ENCODE data around the gene ADAMTS19.

Gene ADAMTS19

DNA sequence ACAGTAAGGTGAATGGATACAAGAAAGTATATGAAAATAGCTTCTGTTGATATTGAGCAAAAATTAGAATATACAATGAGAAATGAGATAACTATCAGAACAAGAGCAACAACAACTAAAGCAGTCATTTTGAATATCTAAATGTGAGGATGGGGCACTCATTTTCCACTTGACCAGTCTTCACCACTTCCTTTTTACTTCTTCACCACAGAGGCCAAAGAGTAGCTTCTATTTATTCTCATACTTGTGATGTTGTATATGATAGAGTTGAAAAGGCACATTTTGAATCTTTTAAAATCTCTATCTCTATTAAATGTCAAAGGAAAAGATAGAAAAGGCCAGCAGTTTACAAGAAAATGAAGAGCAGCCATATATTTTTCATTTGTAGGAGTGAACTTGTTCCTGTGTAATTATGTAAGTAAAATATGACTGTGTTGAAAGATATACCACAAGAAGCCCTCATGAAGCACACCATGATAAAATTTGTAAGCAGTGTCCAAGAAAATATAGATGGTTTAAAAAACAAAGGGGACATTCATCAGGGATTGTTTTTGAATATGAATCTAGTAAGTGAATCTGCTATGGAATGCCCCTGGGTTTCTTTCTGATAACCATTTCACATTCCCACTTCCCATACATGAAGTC lies 39.2 kb downstream of the ADAMTS19 start:
- intact Hi-C loops (cut with micrococcal nuclease): no loop called here
- Mint-ChIP-seq H3K27me3 (no peaks in the 10 kb centered on the region), H3K4me3 (no peak overlapping the region), H3K27ac (no peak overlapping the region), H3K9me3 (peaks cover 5% of the 10 kb centered on the region), H3K4me1 (ENCODE audit: low read depth) (no peaks in the 10 kb centered on the region), H3K36me3 (ENCODE audit: low read depth) (no peaks in the 10 kb centered on the region)

DNA sequence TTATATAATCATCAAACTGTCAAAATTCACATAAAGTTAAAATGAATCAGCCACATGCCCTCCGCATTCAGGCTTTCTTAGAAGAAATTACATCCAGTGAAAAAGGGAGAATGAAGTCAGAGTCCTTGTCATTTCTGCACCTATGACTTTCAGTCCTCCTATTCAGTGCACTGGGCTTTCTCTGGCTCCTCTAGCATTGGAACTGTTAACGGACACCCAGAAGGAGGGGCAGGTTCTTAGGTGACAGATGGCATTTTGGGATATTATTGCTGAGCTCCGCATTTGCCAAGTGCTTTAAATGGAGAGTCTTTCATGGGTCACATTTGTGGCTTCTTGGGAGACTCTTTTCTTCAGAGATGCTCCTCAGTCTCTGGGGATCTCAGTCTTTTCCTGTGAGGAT lies 40.0 kb downstream of the ADAMTS19 start:
- no peaks in the 10 kb centered on the region for H3K36me3 Mint-ChIP-seq (ENCODE audit: low read depth)
- H3K4me1 Mint-ChIP-seq (ENCODE audit: low read depth): no peaks in the 10 kb centered on the region
- H3K4me3 Mint-ChIP-seq: no peak overlapping the region
- H3K27ac Mint-ChIP-seq: no peak overlapping the region
- H3K27me3 Mint-ChIP-seq: no peaks in the 10 kb centered on the region
- no peaks in the 10 kb centered on the region for H3K9me3 Mint-ChIP-seq
- intact Hi-C loops (cut with micrococcal nuclease): no loop called here

DNA sequence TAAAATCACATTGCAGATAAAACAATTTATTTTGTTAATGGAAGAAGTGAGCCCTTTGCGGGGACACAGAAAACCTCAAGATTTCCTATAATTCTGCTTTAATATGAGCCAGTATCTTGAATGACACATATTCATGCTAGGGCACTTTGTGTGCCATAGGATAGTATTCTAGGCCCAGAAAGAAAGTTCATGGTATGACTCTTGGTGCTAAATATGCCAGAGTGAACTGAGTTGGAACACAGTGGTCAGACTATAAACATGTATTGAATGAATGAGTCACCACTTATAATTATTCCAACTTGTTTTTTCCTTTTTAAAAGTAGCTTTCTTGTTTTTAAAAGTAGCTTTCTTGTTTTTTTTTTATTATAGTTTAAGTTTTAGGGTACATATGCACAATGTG lies 46.0 kb downstream of the ADAMTS19 start:
- no peaks in the 10 kb centered on the region for H3K4me1 Mint-ChIP-seq (ENCODE audit: low read depth)
- no peaks in the 10 kb centered on the region for H3K36me3 Mint-ChIP-seq (ENCODE audit: low read depth)
- H3K27ac Mint-ChIP-seq: no peak overlapping the region
- H3K4me3 Mint-ChIP-seq: no peak overlapping the region
- intact Hi-C loops (cut with micrococcal nuclease): no loop called here
- no peaks in the 10 kb centered on the region for H3K9me3 Mint-ChIP-seq
- H3K27me3 Mint-ChIP-seq: no peaks in the 10 kb centered on the region

DNA sequence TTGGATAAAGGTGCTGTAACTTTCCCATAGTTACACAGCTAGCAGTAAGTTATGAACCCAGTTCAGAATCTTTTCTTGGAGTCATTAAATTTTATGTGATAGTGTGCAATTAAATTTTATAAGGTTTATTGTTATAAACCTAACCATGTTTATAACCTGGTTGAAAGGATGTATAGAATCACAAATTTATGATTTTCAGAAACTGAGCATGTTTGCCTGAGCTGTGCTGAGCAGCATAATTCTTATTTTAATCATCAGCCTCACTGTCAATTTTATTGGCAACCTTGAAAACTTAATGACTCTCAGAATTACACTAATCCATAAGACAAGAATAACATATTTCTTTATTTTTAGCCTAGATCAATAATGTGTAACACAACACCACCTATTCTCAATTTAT lies 46.9 kb downstream of the ADAMTS19 start:
- intact Hi-C loops (cut with micrococcal nuclease): no loop called here
- Mint-ChIP-seq H3K4me3 (no peak overlapping the region), H3K27ac (no peak overlapping the region), H3K9me3 (no peaks in the 10 kb centered on the region), H3K36me3 (ENCODE audit: low read depth) (no peaks in the 10 kb centered on the region), H3K4me1 (ENCODE audit: low read depth) (no peaks in the 10 kb centered on the region), H3K27me3 (no peaks in the 10 kb centered on the region)

DNA sequence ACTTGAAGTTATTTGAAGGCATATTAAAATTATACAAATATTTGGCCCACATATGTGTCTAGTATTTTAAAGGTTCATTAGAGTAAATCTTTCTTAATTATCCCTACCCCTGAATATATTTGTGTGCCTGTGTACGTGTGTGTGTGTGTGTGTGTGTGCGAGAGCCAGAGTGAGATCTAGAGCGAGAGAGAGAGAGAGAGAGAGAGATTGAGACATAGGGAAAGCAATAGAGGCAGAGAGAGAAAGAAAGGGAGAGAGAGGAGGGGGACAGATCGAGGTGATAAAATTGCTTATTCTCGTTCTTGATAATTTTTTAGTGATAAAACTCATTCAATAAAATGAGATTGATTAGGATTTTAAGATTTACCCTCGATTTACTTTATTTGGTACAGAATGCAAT lies 47.4 kb downstream of the ADAMTS19 start:
- no peaks in the 10 kb centered on the region for H3K9me3 Mint-ChIP-seq
- no peak overlapping the region for H3K27ac Mint-ChIP-seq
- H3K36me3 Mint-ChIP-seq (ENCODE audit: low read depth): no peaks in the 10 kb centered on the region
- H3K27me3 Mint-ChIP-seq: no peaks in the 10 kb centered on the region
- H3K4me1 Mint-ChIP-seq (ENCODE audit: low read depth): no peaks in the 10 kb centered on the region
- no peak overlapping the region for H3K4me3 Mint-ChIP-seq
- intact Hi-C loops (cut with micrococcal nuclease): no loop called here

DNA sequence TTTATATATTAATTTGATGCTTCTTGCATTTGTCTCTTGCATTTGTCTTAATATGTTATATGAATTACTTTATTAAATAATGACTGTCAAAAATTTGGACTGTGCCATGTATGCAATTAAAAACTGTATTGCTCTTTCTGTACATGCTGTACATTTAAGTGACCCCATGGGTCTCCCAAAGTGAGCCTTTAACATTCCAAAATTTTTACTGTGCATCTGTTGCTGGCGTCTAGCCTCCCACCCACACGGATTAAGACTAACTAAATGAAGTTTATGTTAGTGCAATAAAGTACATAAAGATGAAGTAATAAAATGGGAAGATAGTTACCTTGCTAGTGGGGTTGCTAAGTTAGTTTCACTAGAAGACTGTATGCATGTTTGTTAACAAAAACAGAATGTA lies 48.5 kb downstream of the ADAMTS19 start:
- Mint-ChIP-seq H3K27me3 (no peaks in the 10 kb centered on the region), H3K4me1 (ENCODE audit: low read depth) (no peaks in the 10 kb centered on the region), H3K9me3 (peaks cover 2% of the 10 kb centered on the region), H3K36me3 (ENCODE audit: low read depth) (no peaks in the 10 kb centered on the region), H3K27ac (no peak overlapping the region), H3K4me3 (no peak overlapping the region)
- intact Hi-C loops (cut with micrococcal nuclease): no loop called here

DNA sequence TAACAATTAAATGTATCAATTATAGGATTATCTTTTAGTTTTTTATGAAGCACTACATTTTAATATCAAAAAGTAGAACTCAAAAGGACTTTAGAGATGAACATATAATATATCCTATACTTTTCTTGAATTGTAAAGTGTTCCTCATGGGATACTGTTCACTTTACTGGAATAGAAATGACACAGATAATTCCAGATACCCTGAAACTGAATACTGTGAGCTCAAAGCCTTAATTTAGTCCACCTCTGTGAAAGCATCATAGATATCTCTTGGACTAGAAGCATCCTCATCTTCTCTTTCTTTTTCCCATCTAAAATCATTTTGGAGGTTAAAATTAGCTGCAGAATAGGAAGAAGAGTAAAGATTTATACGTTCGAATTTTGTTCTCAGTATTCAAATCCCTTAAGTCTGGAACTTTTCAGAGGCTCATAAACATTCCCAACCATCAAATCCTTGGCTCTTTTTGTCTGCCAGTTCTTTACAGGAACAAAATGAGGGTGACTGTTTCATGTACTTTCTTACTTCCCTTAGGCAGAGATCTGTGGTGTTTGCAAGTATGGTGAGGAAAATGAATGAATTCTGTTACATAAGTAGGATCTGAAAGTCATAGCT lies 49.4 kb downstream of the ADAMTS19 start:
- intact Hi-C loops (cut with micrococcal nuclease): no loop called here
- no peak overlapping the region for H3K27ac Mint-ChIP-seq
- H3K27me3 Mint-ChIP-seq: no peaks in the 10 kb centered on the region

DNA sequence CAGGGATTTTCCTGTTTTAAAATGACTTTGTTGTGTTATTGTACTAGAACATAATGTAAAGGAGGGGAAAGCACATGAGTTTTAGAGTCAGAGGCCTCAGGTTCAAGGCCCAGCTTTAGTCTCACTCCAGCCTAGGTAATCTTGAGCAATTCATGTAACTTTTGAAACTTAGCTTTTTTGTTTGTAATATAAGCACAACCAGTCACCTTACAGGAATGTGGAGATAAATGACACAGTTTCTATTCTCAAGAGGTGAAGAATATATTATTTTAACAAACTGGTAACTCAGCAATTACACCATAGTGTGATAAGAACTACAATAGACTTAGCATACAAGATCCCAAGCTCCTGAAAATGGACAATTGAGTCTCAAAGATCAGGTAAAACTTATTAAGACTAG lies 51.2 kb downstream of the ADAMTS19 start:
- Mint-ChIP-seq H3K36me3 (ENCODE audit: low read depth) (no peaks in the 10 kb centered on the region), H3K4me3 (no peak overlapping the region), H3K9me3 (peaks cover 20% of the 10 kb centered on the region), H3K27me3 (no peaks in the 10 kb centered on the region), H3K4me1 (ENCODE audit: low read depth) (no peaks in the 10 kb centered on the region), H3K27ac (no peak overlapping the region)
- intact Hi-C loops (cut with micrococcal nuclease): no loop called here

More for the DNA sequence above, 49.4 kb downstream of the ADAMTS19 start:
- Mint-ChIP-seq H3K36me3 (ENCODE audit: low read depth) (no peaks in the 10 kb centered on the region), H3K9me3 (peaks cover 9% of the 10 kb centered on the region), H3K4me3 (no peak overlapping the region), H3K4me1 (ENCODE audit: low read depth) (no peaks in the 10 kb centered on the region)

DNA sequence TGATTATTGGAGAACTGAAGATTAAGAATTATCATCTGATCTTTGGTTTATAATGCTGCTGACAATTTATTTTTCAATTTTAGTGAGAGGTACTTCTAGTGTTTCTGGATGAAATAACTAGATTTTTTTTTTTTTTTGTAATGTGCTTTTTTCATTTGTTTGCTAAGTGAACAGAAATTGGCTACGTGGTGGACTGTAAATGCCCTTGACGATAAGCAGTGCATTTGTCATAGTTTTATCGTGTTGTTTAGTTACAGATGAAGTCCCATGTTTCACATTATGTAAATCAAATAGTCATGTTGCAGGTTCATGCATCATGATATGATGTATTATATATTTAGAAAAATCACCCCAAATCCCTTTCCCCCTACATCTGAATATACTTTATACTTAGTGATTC lies 81.0 kb downstream of the ADAMTS19 start:
- no peak overlapping the region for H3K4me3 Mint-ChIP-seq
- no peaks in the 10 kb centered on the region for H3K27me3 Mint-ChIP-seq
- intact Hi-C loops (cut with micrococcal nuclease): no loop called here
- peaks cover 5% of the 10 kb centered on the region for H3K9me3 Mint-ChIP-seq
- no peak overlapping the region for H3K27ac Mint-ChIP-seq
- H3K4me1 Mint-ChIP-seq (ENCODE audit: low read depth): no peaks in the 10 kb centered on the region
- H3K36me3 Mint-ChIP-seq (ENCODE audit: low read depth): no peaks in the 10 kb centered on the region

DNA sequence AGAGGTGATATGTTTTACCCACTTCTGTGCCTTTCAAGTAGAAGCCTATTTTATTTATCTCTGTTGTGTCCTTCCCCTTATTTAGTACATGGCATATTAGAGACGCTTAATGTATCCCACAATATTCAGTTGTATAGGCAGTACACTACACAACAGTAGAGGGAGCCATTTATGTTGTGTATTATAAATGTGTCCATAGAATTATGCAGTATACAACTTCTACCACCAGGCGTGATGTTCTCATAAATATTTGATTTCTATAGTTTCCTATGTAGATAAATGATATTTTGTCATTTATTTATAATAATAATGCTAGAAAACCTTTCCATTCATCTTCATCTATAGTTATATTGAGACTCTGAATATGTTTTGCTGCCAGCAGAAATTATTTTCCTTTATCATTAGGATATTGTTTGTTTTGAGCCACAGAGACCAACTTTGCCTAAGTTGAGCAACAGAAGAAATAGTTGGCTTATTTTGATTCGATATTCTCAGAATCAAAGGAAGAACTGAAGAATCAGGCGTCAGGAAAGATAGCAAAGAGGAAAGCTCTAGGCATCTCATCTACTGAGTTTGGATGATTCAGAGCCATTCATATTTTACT lies 81.7 kb downstream of the ADAMTS19 start:
- Mint-ChIP-seq H3K9me3 (peaks cover 11% of the 10 kb centered on the region), H3K4me3 (no peak overlapping the region), H3K27ac (no peak overlapping the region), H3K36me3 (ENCODE audit: low read depth) (no peaks in the 10 kb centered on the region), H3K4me1 (ENCODE audit: low read depth) (no peaks in the 10 kb centered on the region), H3K27me3 (no peaks in the 10 kb centered on the region)
- intact Hi-C loops (cut with micrococcal nuclease): no loop called here

DNA sequence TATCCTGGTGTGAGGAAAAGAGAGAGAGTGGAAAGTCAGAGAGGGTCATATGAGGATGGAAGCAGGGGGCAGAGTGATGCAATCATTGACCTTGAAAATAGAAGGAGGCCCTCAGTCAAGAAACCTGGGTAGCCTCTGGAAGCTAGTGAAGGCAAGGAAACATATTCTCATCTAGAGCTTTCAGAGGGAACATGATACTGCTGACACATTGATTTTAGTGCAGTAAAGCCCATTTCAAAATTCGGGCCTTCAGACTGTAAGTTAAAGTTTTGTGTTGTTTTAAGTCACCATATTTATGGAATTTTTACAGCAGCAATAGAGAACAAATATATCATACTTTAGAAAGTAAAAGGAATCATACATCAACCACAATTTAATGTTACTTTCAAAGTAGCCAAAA lies 87.0 kb downstream of the ADAMTS19 start:
- intact Hi-C loops (cut with micrococcal nuclease): no loop called here
- H3K9me3 Mint-ChIP-seq: peaks cover 17% of the 10 kb centered on the region
- no peaks in the 10 kb centered on the region for H3K27me3 Mint-ChIP-seq
- no peak overlapping the region for H3K4me3 Mint-ChIP-seq
- no peak overlapping the region for H3K27ac Mint-ChIP-seq
- no peaks in the 10 kb centered on the region for H3K4me1 Mint-ChIP-seq (ENCODE audit: low read depth)
- no peaks in the 10 kb centered on the region for H3K36me3 Mint-ChIP-seq (ENCODE audit: low read depth)

DNA sequence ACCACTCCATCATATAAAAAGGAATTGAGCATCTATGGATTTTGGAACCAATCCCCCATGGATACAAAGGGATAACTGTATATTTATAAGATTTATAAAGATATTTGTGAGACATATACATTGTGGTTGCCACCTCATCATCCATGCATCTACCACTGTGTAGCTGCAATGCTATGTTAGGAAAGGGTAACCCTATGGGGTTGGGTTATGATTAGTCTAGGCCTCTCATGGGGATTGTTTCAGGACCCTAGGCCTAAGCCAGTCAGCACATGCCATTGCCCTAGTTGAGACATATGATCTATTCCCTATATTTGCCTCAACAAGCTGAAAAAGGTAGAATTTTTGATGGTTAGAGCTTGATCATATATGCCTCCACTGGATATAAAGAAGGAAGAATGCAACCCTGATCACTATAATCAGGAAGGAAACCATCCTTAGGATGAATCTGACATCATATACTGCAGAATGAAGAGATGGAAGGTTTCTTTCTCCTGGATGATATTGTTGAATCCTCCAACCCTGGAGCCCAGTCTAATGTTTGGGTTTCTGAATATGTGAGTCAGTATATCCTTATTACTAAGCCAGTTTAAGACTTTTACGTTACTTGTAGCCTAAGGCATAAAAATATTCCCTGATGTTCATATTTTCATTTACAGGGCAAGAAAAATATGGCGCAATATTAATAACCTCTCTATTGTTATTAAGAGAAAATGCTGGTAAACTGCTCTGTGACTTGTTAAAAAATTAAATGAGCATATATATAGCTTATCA lies 94.2 kb downstream of the ADAMTS19 start:
- H3K27ac Mint-ChIP-seq: no peak overlapping the region
- intact Hi-C loops (cut with micrococcal nuclease): no loop called here
- H3K36me3 Mint-ChIP-seq (ENCODE audit: low read depth): no peaks in the 10 kb centered on the region
- H3K4me1 Mint-ChIP-seq (ENCODE audit: low read depth): no peaks in the 10 kb centered on the region
- H3K27me3 Mint-ChIP-seq: no peaks in the 10 kb centered on the region
- peaks cover 9% of the 10 kb centered on the region for H3K9me3 Mint-ChIP-seq
- H3K4me3 Mint-ChIP-seq: no peak overlapping the region

DNA sequence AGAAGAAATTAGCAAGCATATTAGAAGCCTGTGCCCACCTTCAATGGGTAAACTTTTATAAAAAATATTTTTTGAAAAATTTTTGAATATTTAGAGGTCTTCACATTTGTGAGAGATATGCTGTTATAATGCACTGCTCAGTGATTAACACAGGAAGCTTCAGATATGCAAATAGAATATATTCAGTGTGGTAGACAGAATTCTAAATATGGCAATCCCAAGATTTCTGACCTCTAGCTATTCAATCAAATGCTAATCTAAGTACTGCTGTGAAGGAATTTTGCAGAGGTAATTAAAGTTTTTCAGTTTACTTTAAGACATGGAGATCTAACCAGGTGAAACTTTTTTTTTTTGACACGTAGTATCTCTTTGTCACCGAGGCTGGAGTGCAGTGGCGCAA lies 103.5 kb downstream of the ADAMTS19 start:
- no peak overlapping the region for H3K27ac Mint-ChIP-seq
- H3K4me1 Mint-ChIP-seq (ENCODE audit: low read depth): no peaks in the 10 kb centered on the region
- intact Hi-C loops (cut with micrococcal nuclease): no loop called here
- no peaks in the 10 kb centered on the region for H3K9me3 Mint-ChIP-seq
- no peak overlapping the region for H3K4me3 Mint-ChIP-seq
- no peaks in the 10 kb centered on the region for H3K36me3 Mint-ChIP-seq (ENCODE audit: low read depth)
- no peaks in the 10 kb centered on the region for H3K27me3 Mint-ChIP-seq

DNA sequence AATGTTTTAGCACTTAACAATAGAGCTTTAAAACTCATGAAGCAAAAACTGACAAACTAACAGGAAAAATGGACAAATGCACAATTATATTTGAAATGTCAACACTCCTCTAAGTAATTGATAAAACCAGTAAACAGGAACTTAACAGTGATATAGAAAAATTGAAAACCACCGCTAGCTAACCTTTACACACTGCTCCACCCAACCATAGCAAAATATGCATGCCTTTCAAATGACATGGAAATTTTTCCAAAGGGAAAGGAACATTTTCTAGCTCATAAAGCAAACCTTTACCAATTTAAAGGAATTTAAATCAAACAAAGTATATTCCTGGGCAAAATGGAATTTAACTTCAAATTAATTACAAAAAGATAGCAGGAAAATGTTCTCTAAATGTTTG lies 109.2 kb downstream of the ADAMTS19 start:
- H3K9me3 Mint-ChIP-seq: no peaks in the 10 kb centered on the region
- no peak overlapping the region for H3K4me3 Mint-ChIP-seq
- H3K27ac Mint-ChIP-seq: no peak overlapping the region
- no peaks in the 10 kb centered on the region for H3K27me3 Mint-ChIP-seq
- intact Hi-C loops (cut with micrococcal nuclease): no loop called here
- no peaks in the 10 kb centered on the region for H3K36me3 Mint-ChIP-seq (ENCODE audit: low read depth)
- no peaks in the 10 kb centered on the region for H3K4me1 Mint-ChIP-seq (ENCODE audit: low read depth)

Data from dendritic cell treated with granulocyte-macrophage colony-stimulating factor and Interleukin-4, amounts not matched to agents 40 ng/mL and 50 ng/mL, for 4 days (primary cell).